Activated CD4-positive, alpha-beta T cell treated with anti-CD3 and anti-CD28 coated beads, Interleukin-2, amount 50 U/mL, for 24 hours (primary cell): ENCODE measurements around the gene SIRT4.
"Not testable (repeated sequence)": the region's sequence is repeated elsewhere in the genome, so short reads cannot be mapped to it uniquely, and the experiment has no call there.

Experiments used
- DNase-seq, 2 donors: peaks; one replicate each; pipeline ENCODE4 v3.0.0-alpha.2; 2020; ENCODE audit warnings: low read depth in 1 of 2, low spot score in 1 of 2

The SIRT4 gene

DNA sequence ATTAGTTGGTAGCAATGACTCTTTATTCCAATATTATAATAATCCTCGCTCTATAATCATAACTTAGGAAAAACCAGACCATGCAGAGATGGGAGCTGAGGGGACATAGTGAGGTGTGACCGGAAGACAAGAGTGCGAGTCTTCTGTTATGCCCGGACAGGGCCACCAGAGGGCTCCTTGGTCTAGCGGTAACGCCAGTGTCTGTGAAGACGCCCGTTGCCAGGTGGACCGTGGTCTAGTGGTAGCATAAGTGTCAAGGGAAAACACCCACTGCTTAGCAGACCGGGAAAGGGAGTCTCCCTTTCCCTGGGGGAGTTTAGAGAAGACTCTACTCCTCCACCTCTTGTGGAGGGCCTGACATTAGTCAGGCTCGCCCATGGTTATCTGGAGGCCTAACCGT is 33.3 kb downstream of the SIRT4 start:
- DNase-seq, result not testable (repeated sequence)

DNA sequence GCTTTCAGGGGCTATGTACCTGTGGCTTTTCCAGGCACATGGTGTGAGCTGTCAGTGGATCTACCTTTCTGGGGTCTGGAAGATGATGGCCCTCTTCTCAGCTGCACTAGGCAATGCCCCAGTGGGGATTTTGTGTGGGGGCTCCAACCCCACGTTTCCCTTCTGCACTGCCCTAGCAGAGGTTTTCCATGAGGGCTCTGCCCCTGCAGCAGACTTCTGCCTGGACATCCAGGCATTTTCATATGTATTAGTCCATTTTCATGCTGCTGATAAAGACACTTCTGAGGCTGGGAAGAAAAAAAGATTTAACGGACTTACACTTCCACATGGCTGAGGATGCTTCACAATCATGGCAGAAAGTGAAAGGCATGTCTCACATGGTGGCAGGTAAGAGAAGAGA is 34.3 kb downstream of the SIRT4 start:
- DNase-seq, result not testable (repeated sequence)

DNA sequence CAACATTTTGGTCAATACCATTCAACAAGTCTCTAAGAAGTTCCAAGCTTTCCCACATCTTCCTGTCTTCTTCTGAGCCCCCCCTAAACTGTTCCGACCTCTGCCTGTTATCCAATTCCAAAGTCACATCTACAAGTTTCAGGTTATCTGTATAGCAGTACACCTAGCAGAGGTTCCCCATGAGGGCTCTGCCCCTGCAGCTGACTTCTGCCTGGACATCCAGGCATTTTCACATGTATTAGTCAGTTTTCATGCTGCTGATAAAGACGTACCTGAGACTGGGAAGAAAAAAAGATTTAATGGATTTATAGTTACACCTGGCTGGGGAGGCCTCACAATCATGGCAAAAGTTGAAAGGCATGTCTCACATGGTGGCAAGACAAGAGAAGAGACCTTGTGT is 35.6 kb downstream of the SIRT4 start:
- no peak for DNase-seq

DNA sequence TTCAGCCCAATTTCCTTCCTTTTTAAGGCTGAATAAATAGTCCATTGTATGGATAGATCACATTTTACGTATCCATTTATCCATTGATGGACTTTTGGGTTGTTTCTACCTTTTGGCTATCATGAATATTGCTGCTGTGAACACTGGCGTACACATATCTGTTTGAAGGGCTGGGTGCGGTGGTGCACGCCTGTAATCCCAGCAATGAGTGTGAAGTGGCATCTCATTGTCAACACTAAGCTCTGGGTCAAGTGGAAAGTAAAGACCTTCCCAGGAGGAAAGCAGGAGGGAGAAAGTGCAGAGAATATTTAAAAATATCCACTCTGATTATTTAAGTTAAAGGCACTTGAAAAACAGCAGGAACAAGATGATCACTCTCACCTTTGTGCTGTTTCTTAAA is 37.1 kb downstream of the SIRT4 start:
- DNase-seq, result no peak

DNA sequence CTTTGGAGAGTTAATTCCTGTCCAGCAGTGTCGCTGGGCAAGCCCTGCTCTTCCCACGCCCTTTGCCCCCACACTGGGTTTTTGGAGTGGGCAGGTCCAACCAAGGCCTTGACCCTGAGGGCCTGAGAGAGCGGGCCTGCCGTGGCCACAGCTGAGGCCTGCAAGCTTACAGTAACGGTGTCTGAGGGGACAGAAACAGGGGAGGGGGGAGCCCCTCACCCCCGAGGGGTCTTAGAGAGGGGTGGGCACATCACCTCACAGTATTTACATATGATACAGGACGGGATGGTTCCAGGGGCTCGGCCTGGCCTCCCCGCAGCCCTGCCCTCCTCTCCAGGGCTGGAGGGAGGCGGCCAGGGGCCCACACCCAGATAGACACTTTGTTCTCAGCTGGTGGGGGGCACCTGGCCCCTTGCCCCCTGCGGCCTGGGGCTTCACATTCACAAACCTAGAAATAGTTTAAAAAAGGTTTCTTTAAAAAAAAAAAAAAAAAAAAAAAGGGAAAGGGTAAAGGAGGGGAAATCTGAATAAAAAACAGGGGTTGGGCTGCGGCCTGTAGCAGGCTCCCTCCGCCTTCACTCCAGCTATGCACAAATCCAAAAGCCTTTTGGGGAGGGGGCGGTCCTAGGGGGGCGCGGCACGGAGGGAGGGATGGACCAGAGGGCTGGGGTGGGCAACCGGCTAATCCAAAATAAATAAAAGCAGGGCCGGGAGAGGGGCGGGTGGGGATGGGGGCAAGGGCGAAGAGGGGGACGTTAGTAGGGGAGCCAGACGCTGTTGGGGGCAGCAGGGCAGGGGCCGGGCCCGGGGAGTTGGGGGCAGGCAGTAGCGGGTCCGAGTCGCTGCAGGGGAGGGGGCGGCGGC is 40.3 kb downstream of the SIRT4 start:
- no peak for DNase-seq

DNA sequence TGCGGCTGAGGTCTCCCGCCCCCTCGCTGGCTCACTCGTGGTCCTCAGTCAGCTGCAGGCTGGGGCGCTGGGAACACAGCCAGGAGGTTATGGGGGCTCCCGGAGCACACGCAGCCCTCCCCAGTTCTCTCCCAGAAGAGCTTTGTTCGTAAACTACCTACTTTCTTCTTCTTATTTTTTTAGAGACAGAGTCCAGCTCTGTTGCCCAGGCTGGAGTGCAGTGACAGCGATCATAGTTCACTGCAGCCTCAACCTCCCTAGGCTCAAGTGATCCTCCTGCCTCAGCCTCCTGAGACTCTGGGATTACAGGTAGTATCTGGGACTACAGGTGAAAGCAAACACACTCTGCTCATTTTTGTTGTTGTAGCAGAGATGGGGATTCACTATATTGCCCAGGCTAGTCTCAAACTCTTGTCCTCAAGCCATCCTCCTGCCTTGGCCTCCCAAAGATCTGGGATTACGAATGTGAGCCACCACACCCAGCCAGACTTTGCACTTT is 41.0 kb downstream of the SIRT4 start:
- no peak for DNase-seq

DNA sequence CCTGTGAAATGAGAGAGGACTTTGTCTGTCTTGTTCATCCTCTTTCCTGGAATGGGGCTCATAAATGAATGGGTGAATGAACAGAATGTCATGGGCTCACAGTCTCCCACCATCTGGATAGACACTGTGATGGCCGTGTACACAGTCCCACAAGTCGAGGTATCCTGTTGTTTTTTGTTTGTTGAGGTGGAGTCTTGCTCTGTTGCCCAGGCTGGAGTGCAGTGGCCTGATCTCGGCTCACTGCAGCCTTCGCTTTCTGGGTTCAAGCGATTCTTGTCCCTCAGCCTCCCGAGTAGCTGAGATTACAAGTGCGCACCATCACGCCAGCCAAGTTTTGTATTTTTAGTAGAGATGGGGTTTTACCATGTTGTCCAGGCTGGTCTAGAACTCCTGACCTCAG is 41.6 kb downstream of the SIRT4 start:
- no peak for DNase-seq

DNA sequence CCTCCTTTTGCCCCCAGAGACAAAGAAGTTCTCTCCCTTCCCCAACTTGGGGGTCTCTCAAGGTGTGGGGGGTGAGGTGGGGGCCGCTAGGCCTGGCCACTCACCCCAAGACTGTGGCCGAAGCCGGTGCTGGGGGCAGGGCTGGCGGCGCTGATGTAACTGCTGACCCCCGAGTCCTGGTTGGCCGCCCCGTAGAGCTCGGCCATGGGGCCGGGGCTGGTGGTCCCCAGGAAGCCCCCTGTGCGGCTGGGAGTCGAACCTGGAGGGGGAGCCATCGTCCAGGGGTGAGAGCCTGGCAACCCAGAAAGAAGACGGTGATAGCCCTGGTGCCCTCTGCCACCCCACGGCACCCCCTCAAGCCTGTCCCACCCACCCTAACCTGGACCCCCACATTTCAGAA is 43.9 kb downstream of the SIRT4 start:
- no peak for DNase-seq

DNA sequence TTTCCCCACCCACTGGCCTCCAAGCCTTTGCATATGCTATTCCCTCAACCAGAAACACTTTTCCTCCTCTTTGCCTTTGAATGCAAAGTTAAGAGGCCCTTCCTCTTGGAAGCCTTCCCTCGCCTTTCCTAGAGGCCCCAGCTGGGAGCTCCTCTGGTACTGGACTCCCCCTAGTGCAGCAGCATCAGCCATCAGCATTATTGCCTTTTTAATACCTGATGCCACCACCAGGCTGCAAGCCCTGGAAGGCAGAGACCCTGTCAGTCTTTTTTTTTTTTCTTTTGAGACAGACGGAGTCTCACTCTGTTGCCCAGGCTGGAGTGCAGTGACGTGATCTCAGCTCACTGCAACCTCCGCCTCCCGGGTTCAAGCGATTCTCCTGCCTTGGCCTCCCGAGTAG is 44.6 kb downstream of the SIRT4 start:
- no peak for DNase-seq

DNA sequence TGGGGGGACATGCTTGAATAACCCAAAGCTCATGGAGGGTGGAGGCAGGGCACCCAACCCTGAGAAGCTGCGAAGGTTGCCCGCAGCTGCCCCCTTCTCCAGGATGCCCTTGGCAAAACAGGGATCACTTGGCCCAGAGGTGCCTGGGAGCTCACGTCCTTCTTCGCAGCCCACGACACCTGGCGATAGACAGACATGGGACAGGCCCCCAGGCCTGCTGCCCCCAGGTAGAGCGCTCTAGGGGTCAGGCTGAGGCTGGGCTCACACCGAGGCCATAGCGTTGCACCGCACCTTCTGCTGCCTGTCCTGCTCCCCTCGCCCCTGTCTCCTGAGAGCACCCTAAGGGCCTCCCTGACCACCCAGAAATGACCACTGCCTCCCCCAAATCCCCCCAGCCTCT is 45.6 kb downstream of the SIRT4 start:
- no peak for DNase-seq

DNA sequence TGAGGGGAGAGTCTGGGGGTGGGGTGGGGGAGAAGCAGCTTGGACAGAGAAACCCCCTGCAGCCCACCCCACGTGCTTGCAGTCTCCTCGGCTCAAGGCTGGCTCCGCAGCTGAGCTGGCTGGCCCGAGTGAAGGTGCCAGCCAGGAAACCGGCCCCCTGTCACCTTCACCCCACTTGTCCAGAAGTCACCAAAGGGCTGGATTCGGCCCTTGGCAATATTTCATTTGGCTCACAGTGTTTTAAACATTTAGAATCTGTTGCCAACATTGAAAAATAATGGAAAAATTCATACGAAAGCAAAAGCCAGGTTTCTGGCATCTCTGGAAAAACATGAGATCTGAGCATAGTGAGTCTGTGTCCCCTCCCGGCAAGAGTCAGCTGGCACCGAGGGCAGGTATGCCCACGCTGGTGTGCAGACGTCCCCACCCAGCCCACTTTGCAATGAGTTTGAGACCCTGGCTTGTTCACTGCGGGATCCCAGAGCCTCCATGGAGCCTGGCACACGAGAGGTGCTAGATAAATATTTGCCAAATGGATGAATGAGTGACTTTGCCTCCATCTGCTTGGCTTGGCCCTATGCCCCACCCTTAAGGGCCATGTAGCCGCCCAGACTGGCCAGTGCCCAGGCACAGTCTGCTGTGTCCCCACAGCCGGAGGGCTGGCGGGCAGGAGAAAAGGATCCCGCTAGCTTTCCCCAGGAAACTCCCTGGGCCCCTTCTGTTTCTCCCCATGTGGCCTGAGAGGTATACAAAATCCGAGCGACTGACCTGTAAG is 48.6 kb downstream of the SIRT4 start:
- DNase-seq, result no peak

DNA sequence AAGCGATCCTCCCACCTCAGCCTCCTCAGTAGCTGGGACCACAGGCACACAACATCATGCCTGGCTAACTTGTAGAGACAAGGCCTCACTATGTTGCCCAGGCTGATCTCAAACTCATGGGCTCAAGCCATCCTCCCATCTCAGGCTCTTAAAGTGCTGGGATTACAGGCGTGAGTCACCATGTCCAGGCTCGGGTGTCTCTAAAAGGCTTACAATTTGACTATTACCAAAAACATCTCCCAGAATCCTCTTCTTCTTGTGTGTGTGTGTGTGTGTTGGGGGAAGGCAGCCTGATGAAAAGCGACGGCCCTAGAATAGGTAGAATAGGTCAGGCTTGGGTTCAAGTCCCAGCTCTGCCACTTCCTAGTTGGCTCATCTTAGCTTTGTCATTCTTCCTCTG is 50.0 kb downstream of the SIRT4 start:
- no peak for DNase-seq

DNA sequence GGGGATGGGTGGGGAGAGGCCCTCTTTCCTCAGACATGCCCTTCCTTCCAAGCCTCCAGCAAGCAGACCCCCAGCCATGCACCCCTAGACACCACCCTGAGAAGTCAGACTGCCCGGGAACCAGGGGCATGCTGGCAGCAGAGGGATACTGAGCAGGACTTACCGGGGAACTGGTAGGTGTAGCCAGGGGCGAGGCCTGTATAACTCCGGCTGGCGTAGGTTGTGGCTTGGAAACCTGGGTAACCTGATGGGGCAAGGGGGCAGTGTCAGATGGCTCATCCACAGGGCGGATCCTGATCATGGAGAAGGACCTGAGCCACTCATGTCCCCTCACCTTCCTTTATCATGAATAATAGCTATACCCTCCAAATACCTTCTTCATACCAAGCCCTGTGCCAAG is 51.0 kb downstream of the SIRT4 start:
- no peak for DNase-seq

DNA sequence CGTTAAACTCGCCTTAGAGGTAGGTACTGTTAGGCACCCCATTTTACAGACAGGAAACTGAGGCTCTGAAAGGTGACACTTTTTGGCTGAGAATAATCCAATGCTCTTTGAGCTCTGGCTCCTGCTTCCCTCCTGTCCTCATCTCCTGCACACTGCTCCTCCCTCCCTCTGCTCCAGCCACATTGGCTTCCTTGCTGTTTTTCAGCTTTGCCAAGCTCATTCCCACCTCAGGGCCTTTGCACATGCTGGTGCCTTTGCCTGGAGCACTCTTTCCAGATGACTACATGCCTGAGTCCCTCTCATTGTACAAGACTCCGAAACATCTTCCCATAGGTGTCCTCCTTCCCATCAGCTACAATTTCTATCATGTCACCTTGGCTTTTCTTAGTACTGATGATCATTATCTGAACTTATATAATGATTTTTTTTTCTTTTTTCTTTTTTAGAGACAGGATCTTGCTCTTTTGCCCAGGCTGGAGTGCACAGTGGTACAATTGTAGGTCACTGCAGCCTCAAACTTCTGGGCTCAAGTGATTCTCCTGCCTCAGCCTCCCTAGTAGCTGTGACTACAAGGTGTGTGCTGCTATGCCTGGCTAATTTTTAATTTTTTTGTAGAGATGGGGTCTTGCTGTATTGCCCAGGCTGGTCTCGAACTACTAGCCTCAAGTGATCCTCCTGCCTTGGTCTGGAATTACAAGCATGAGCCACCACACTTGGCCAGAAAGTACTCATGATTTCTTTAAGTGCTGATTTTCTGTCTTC is 51.6 kb downstream of the SIRT4 start:
- no peak for DNase-seq

DNA sequence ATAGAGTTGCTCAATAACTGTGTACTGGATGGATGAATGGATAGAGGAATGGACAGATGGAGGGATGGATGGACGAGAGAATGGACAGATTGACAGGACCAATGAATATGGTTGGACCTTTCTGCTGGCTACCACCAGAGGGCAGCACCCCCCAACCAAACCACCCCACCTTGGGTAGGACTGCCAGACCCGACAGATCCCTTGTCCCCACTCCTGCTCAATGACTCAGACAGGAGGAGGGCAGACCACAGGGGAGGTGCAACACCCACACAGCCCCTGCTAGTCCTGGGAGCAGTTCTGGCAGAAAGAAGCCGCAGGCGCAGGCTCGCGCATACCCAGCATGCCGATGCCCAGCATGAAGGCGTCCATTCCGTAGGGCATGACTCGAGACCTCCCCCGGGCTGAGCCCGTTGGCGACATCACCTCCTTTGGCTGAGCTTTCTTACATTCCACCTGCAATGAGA is 54.5 kb downstream of the SIRT4 start:
- DNase-seq, result peak; percentile 57 to 73

DNA sequence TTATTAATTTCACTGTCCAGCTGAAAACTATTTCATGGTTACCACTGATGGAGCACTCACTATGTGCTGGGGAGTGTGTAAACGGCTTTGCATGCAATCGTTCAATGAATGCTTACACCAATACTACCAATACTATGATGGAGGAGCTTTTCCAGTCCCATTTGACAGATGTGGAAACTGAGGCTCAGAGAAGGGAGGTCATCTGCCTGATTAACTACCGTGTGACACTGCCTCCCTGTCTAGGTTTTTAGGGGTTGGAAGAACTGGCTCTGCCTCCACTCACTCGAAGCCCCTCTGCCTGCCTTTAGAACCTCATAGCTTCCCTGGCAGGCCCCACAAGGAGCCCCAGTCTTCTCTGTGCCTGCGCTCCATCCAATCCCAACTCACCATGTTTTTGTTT is 55.0 kb downstream of the SIRT4 start:
- DNase-seq, result no peak

DNA sequence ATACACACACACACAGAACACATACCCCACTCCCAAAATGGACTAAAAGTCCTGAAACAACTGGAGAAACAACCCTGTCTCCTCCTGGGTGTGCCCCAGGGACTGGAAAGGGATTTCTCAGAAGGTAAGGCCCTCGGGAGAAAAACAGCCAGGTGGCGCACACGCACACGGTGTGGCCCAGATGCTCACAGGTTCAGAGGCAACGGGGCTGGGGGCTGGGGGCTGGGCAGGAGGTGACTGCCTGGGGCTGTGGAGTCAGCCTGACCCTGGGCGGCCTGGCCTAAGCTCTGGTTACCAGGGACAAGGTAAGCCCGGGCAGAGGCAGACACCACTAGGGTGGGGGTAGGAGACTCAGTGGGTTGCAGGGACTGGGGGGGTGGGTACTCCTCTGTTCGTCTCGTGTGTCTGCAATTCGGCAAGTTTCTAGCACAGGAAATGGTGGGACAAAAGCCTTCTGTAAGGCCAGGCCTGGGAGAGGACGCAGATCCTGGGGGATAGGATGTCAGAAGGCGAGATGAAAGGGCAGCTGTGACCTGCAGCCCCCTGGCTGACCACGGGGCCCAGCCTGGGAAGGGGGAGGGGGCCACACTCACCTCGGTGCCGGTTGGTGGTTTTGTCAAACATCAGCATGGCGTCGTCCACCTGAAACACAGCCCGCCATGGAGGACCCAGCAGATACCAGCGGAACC is 56.4 kb downstream of the SIRT4 start:
- DNase-seq, result no peak

DNA sequence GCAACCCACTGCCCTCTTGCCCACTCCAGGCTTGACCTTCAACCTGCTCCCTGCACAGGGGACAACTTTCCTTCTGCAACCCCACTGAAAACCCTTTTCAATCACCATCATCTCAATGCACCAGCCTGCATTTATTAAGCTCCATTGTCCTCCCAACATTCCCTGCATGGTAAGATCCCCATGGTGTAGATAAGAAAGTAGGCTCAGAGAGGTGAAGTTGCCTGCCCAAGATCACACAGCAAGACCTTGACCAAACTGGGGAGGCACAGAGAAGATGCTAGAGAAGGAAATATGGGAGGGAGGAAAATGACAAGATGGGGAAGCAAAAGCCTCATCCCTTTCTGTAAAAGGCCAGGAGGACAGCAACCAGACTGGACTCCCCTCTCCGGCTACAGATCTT is 57.0 kb downstream of the SIRT4 start:
- DNase-seq, result no peak

DNA sequence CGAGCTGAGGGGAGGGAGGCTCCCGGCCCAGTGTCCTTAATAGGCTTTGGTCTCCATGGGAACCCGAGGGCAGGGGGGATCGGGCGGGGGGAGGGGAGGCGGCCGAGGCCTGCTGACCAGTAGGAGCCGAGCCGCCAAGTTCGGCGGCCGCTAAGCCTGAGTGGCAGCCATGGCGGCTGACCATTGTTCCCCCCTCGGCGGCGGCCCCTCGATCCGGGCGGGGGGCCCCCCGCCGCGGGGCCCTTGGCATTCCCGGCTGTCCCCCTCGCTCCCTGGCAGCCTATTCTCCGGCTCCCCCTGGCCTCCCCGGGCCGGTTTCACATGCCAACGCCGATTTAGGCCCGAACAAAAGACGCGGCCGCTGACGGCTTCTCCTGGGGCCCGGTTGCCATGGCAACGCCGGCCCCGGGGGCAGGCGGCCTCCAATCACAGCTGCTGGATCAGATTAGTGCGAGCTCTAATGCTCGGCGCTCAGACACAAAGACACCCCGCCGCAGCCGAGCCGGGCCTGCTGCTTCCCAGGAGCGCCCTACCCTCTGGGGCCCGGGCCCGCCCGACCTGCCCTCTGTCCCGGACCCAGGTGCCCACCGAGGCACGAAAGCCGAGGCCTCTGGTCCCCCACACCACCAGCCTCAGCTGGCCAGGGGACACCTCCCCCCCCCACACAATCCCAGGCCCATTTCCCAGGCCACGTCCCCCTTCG is 59.5 kb downstream of the SIRT4 start:
- DNase-seq, result no peak
